ENCODE results near the gene DLL1.

Gene DLL1

GRCh38 chr6:170295510-170296422 lies 4.9 kb upstream of the DLL1 start:
- DNase-seq: no peak

- no peak for DNase-seq
Measured at GRCh38 chr6:170294813-170295509, 4.1 kb upstream of the DLL1 start.

- no peak for DNase-seq
Measured at GRCh38 chr6:170294298-170294730, 3.4 kb upstream of the DLL1 start.

GRCh38 chr6:170293341-170294231 lies 2.7 kb upstream of the DLL1 start:
- DNase-seq: no peak

GRCh38 chr6:170292407-170293158 lies 1.7 kb upstream of the DLL1 start:
- DNase-seq: no peak

- no peak for DNase-seq
Measured at GRCh38 chr6:170292111-170292406, 1.2 kb upstream of the DLL1 start.

- no peak for DNase-seq
Measured at GRCh38 chr6:170291271-170292110, 613 bp upstream of the DLL1 start.

GRCh38 chr6:170289951-170290295 lies 955 bp downstream of the DLL1 start:
- DNase-seq: no peak

- no peak for DNase-seq
Measured at GRCh38 chr6:170289180-170289931, 1.5 kb downstream of the DLL1 start.

- DNase-seq: no peak
Measured at GRCh38 chr6:170288852-170289179, 2.1 kb downstream of the DLL1 start.

GRCh38 chr6:170288091-170288631 lies 2.7 kb downstream of the DLL1 start:
- no peak for DNase-seq

- DNase-seq: no peak
Measured at GRCh38 chr6:170287371-170287876, 3.5 kb downstream of the DLL1 start.

GRCh38 chr6:170286934-170287265 lies 4.0 kb downstream of the DLL1 start:
- DNase-seq: no peak

- no peak for DNase-seq
Measured at GRCh38 chr6:170286246-170286933, 4.5 kb downstream of the DLL1 start.

GRCh38 chr6:170285482-170285881 lies 5.4 kb downstream of the DLL1 start:
- DNase-seq: no peak

GRCh38 chr6:170284866-170285469 lies 5.9 kb downstream of the DLL1 start:
- DNase-seq: no peak

GRCh38 chr6:170284126-170284773 lies 6.6 kb downstream of the DLL1 start:
- DNase-seq: no peak

- no peak for DNase-seq
Measured at GRCh38 chr6:170283212-170284081, 7.4 kb downstream of the DLL1 start.

Measured in SIG-M5 (cell line).